ENCODE measurements around the gene CRTC3.
"Not testable (repeated sequence)": the region's sequence is repeated elsewhere in the genome, so short reads cannot be mapped to it uniquely, and the experiment has no call there.

Gene CRTC3, protein sequence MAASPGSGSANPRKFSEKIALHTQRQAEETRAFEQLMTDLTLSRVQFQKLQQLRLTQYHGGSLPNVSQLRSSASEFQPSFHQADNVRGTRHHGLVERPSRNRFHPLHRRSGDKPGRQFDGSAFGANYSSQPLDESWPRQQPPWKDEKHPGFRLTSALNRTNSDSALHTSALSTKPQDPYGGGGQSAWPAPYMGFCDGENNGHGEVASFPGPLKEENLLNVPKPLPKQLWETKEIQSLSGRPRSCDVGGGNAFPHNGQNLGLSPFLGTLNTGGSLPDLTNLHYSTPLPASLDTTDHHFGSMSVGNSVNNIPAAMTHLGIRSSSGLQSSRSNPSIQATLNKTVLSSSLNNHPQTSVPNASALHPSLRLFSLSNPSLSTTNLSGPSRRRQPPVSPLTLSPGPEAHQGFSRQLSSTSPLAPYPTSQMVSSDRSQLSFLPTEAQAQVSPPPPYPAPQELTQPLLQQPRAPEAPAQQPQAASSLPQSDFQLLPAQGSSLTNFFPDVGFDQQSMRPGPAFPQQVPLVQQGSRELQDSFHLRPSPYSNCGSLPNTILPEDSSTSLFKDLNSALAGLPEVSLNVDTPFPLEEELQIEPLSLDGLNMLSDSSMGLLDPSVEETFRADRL

DNA sequence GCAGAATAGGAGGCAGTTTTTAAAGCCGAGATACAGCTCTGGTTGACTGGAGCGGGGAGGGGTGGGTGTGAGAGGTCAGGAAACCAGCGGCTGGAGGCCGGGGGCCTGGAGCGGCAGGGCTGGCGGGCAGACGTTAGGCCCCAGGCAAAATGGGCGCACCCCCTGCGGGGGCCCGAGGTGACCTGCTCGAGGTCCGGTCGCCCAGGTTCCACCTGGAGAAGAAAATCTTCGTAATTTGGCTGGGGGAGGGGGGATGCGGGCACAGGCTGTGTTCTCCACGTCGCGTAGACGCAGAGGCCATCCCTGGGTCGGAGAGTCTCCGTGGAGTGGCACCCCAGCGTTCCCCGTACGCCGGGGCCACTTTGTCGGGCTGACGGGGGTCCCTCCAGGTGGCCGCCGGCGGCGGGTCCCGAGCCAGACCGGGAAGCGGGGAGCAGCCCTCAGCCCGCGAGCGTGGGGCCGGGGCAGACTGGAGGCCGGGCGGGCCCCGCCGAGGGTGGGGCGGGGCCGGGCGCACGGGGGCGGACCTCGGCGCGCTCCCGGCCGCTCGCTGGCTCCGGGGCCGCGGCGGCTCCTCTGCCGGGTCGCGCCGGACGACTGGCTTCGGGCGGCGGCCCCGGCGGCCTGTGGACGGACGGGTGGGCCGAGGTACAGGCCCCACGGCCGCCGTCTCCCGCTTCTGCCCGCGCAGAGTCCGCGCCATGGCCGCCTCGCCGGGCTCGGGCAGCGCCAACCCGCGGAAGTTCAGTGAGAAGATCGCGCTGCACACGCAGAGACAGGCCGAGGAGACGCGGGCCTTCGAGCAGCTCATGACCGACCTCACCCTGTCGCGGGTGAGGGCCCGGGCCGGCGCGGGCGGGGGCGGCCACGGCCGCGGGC lies at the start of gene CRTC3:
TSS of gene CRTC3 (plus strand) at position 553 of the 879 bp plus-strand sequence. CDS start at position 702, 149 bp downstream.
- peak; percentile 52 for DNase-seq (ENCODE audit: low read depth, low spot score)

GRCh38 chr15:90481023-90481422 lies 48.7 kb upstream of the CRTC3 start:
- no peak for DNase-seq (ENCODE audit: low read depth, low spot score)

GRCh38 chr15:90482124-90483011 lies 47.4 kb upstream of the CRTC3 start:
- DNase-seq (ENCODE audit: low read depth, low spot score) = no peak

DNA sequence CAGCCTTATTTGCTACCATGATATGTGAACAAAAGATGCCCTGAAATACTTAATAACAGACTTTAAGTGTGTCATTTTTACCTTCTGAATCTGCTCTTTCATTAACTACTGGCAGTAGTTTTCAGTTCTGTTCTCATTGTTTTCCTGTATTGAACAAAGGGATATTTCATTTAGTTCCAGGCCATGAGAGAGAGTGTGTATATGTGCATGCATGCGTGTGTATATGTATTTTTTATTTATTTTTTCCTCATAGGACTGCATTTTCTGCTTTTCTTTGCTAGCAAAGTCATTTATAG lies 46.8 kb upstream of the CRTC3 start:
- DNase-seq (ENCODE audit: low read depth, low spot score) = no peak

- no peak for DNase-seq (ENCODE audit: low read depth, low spot score)
Observed at GRCh38 chr15:90483637-90484036, 46.1 kb upstream of the CRTC3 start.

DNA sequence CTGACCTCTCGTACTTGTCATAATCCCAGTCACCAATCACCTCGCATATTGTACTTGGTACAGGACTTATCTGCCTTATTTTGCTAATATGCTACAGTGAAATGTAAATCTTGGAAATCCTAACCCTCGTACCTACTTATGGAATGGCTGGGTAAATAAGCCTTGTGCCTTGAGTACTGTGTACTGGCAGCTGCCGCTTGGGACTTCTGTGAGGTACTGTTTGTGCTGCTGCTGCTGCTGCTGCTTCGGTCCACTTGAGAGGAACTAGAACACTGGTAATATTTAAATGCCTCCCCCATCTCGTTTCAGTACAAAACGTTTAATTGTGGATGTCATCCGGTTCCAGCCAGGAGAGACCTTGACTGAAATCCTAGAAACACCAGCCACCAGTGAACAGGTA lies 42.5 kb upstream of the CRTC3 start:
- DNase-seq (ENCODE audit: low read depth, low spot score) = no peak

- no peak for DNase-seq (ENCODE audit: low read depth, low spot score)
Observed at GRCh38 chr15:90489514-90489913, 40.2 kb upstream of the CRTC3 start.

- DNase-seq (ENCODE audit: low read depth, low spot score) = no peak
Observed at GRCh38 chr15:90489944-90490343, 39.8 kb upstream of the CRTC3 start.

GRCh38 chr15:90493647-90494046 lies 36.1 kb upstream of the CRTC3 start:
- DNase-seq (ENCODE audit: low read depth, low spot score) = no peak

DNA sequence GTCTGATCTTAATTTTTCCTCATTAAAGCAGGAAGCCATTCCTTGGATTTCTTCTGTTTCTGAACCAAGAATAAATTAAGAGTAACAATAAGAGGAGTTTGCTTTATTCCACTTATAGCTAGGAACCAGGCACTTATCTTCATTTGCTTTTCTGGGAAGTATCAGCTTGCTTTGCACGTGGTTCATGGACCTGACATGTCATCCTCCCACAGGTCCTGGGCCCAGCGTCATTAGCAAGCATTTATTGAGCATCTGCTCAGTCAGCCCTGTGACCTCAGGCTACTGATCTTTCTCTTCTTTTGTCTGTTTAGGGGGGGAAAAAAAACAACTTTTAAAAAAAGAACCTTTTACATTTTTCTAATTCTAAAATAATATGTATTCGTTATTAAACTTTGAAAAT lies 34.7 kb upstream of the CRTC3 start:
- DNase-seq (ENCODE audit: low read depth, low spot score) = no peak

DNA sequence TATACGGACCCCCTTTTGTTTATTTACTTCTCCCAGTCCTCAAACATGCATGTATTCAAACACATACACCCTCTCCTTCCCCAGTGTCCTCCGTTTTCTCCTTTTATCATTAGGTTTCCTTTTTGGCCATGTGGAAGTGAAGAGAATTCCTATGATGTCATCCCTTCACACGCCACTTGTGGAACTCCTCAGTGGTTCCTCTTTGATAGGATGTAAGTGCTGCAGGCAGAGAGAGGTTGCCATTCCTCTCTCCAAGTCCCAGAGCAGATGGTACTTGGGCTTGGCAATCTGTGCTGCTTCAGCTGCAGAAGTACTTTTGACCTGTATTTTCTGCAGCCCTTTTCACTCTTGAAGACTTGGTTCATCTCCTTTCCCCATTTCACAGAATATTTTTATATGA lies 32.9 kb upstream of the CRTC3 start:
- no peak for DNase-seq (ENCODE audit: low read depth, low spot score)

- no peak for DNase-seq (ENCODE audit: low read depth, low spot score)
Observed at GRCh38 chr15:90497376-90497775, 32.3 kb upstream of the CRTC3 start.

DNA sequence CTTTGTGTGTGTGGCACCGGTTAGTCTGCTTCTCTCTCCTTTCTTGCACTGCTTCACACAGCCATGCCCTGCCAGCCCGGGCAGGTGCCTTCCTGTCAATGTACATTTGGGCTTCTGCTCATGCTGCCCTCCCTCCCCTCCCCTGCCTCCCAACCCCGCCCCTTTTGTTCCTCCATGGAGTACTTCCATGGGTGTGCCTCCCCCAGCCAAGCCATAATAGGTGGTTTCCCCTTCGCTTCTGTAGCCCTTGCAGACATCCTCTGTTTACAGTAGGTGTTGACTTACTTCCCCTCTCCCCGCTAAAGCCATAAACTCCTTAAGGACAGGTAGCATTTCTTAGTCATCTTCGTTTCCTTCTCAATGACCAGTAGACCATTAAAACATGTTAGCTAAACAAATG lies 31.8 kb upstream of the CRTC3 start:
- DNase-seq (ENCODE audit: low read depth, low spot score) = peak; percentile 12

- no peak for DNase-seq (ENCODE audit: low read depth, low spot score)
Observed at GRCh38 chr15:90500171-90500570, 29.6 kb upstream of the CRTC3 start.

DNA sequence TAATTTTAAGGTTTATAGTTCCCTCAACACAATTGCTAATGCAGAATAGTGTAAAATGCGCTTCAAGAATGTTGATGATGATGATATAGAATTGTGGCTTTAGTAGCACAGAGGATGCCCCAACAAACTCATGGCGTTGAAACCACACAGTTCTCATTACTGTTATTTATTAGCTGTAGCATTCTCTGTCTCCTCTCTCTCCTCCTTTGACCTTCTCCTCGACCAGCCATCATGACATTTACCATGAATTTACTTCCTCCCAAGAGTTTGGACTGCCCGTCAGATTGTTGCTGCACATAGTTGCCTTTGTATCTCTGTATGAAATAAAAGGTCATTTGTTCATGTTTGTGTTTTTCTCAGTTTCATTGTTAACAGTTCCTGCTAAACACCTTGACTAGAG lies 27.8 kb upstream of the CRTC3 start:
- no peak for DNase-seq (ENCODE audit: low read depth, low spot score)

GRCh38 chr15:90510781-90511180 lies 18.9 kb upstream of the CRTC3 start:
- DNase-seq (ENCODE audit: low read depth, low spot score) = not testable (repeated sequence)

DNA sequence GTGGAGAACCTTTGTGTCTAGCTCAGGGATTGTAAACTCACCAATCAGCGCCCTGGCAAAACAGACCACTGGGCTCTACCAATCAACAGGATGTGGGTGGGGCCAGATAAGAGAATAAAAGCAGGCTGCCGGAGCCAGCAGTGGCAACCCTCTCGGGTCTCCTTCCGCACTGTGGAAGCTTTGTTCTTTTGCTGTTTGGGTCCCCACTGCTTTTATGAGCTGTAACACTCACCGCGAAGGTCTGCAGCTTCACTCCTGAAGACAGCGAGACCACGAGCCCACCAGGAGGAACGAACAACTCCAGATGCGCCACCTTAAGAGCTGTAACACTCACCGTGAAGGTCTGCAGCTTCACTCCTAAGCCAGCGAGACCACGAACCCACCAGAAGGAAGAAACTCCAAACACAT lies 18.5 kb upstream of the CRTC3 start:
- not testable (repeated sequence) for DNase-seq (ENCODE audit: low read depth, low spot score)

- no peak for DNase-seq (ENCODE audit: low read depth, low spot score)
Observed at GRCh38 chr15:90512276-90512675, 17.4 kb upstream of the CRTC3 start.

DNA sequence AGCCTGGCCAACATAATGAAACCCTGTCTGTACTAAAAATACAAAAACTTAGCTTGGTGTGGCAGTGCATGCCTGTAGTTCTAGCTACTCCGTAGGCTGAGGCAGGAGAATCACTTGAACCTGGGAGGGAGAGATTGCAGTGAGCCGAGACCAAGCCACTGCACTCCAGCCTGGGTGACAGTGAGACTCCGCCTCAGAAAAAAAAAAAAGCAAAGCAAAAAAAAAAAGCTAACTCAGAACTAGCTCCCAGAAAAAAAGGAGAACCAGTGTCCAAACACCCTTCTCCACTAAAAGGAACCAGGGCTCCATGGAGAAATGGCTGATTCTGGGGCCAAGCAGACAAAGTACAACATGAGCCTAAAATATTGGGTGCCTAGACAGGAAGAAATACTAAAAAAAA lies 16.7 kb upstream of the CRTC3 start:
- DNase-seq (ENCODE audit: low read depth, low spot score) = no peak

DNA sequence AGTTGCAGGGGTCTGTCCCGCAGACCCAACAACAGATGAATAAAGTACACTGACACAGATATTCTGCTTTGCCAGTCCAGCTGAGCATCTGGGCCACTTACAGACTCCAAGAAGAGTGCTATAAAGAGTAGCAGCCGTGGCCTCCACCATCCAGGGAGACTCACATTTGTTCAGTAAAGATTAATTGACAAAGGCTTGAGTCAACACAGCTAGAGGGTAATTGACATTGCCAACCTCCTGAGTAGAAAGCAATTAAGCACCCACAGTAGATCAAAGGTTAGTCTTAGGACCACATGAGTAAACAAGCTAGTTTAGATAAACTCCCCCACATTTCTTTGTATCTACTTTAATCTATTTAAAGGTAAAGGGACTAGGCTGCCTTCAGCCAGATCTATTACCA lies 16.3 kb upstream of the CRTC3 start:
- DNase-seq (ENCODE audit: low read depth, low spot score) = no peak

- not testable (repeated sequence) for DNase-seq (ENCODE audit: low read depth, low spot score)
Observed at GRCh38 chr15:90513893-90514292, 15.8 kb upstream of the CRTC3 start.
